IgD-negative memory B cell (primary cell): ENCODE measurements around the gene C11orf52. TPM values are rescaled to one million over a fixed set of nuclear protein-coding genes. Genes with fewer than 3 reads are reported as not detected.

ENCODE experiments used
- H3K27ac Mint-ChIP-seq, 3 donors: one replicate each; pipeline ENCODE4 v1.8.0; 2020 to 2022; ENCODE audit warnings: mild to moderate bottlenecking in 3 of 3, mixed read lengths in 3 of 3, moderate library complexity in 1 of 3
- H3K27me3 Mint-ChIP-seq: one replicate; pipeline ENCODE4 v1.8.0; 2021; ENCODE audit warnings: mixed read lengths
- H3K36me3 Mint-ChIP-seq: one replicate; pipeline ENCODE4 v1.8.0; 2020; ENCODE audit warnings: mild to moderate bottlenecking, mixed read lengths
- H3K4me1 Mint-ChIP-seq, 3 donors: one replicate each; pipeline ENCODE4 v1.8.0; 2020 to 2022; ENCODE audit warnings: mixed read lengths in 3 of 3, mild to moderate bottlenecking in 1 of 3
- H3K4me3 Mint-ChIP-seq, 4 donors: one replicate each; pipeline ENCODE4 v1.8.0; 2020 to 2022; ENCODE audit warnings: mild to moderate bottlenecking in 4 of 4, mixed read lengths in 4 of 4, moderate library complexity in 3 of 4
- H3K9me3 Mint-ChIP-seq, 3 donors: one replicate each; pipeline ENCODE4 v1.8.0; 2020 to 2021; ENCODE audit warnings: mixed read lengths in 3 of 3, mild to moderate bottlenecking in 1 of 3
- polyA plus RNA-seq: library from polyadenylated mRNA; unstranded; fragments of 300-500 nt; fragmentation: Illumina TruSeq; gene quantifications from one replicate; pipeline ENCODE4 v1.2.3, GENCODE V29; 2021

Gene C11orf52
- polyA plus RNA-seq, 1 donor from 2014 or later: not detected

- no peaks in the 10 kb centered on the region for H3K4me1 Mint-ChIP-seq
- H3K27ac Mint-ChIP-seq: no peak overlapping the region
- H3K27me3 Mint-ChIP-seq: no peaks in the 10 kb centered on the region
- H3K4me3 Mint-ChIP-seq: peak overlapping the region in 1 of 4 donors; percentile 70
- H3K9me3 Mint-ChIP-seq: no peaks in the 10 kb centered on the region
- H3K36me3 Mint-ChIP-seq: peaks cover 2% of the 10 kb centered on the region
Observed at GRCh38 chr11:111961389-111962300, 42.9 kb downstream of the C11orf52 start.

- H3K36me3 Mint-ChIP-seq: peaks cover 6% of the 10 kb centered on the region
- H3K27me3 Mint-ChIP-seq: no peaks in the 10 kb centered on the region
- H3K27ac Mint-ChIP-seq: no peak overlapping the region
- no peaks in the 10 kb centered on the region for H3K9me3 Mint-ChIP-seq
- no peak overlapping the region for H3K4me3 Mint-ChIP-seq
- H3K4me1 Mint-ChIP-seq: no peaks in the 10 kb centered on the region
Observed at GRCh38 chr11:111963931-111964340, 45.2 kb downstream of the C11orf52 start.

GRCh38 chr11:111966678-111967077 lies 48.0 kb downstream of the C11orf52 start:
- peaks cover 6% of the 10 kb centered on the region for H3K36me3 Mint-ChIP-seq
- no peaks in the 10 kb centered on the region for H3K4me1 Mint-ChIP-seq
- no peak overlapping the region for H3K27ac Mint-ChIP-seq
- no peak overlapping the region for H3K4me3 Mint-ChIP-seq
- H3K9me3 Mint-ChIP-seq: no peaks in the 10 kb centered on the region
- H3K27me3 Mint-ChIP-seq: peaks cover 2% of the 10 kb centered on the region

GRCh38 chr11:111967649-111968048 lies 48.9 kb downstream of the C11orf52 start:
- Mint-ChIP-seq H3K4me3 (no peak overlapping the region), H3K9me3 (no peaks in the 10 kb centered on the region), H3K4me1 (peaks cover 0 to 3% (median 3%) of the 10 kb centered on the region in 3 donors)

GRCh38 chr11:111969344-111969743 lies 50.6 kb downstream of the C11orf52 start:
- Mint-ChIP-seq H3K36me3 (peaks cover 4% of the 10 kb centered on the region), H3K27ac (no peak overlapping the region), H3K4me1 (peaks cover 0 to 4% (median 3%) of the 10 kb centered on the region in 3 donors), H3K4me3 (no peak overlapping the region), H3K9me3 (no peaks in the 10 kb centered on the region), H3K27me3 (peaks cover 2% of the 10 kb centered on the region)

More at GRCh38 chr11:111967649-111968048, 48.9 kb downstream of the C11orf52 start:
- peaks cover 4% of the 10 kb centered on the region for H3K36me3 Mint-ChIP-seq
- peaks cover 2% of the 10 kb centered on the region for H3K27me3 Mint-ChIP-seq
- H3K27ac Mint-ChIP-seq: no peak overlapping the region

GRCh38 chr11:111974446-111974845 lies 55.7 kb downstream of the C11orf52 start:
- H3K27me3 Mint-ChIP-seq: peaks cover 21% of the 10 kb centered on the region
- H3K9me3 Mint-ChIP-seq: no peaks in the 10 kb centered on the region
- H3K4me1 Mint-ChIP-seq: peaks cover 4 to 11% (median 7%) of the 10 kb centered on the region in 3 donors
- no peak overlapping the region for H3K27ac Mint-ChIP-seq
- H3K4me3 Mint-ChIP-seq: no peak overlapping the region
- no peaks in the 10 kb centered on the region for H3K36me3 Mint-ChIP-seq

- Mint-ChIP-seq H3K36me3 (no peaks in the 10 kb centered on the region), H3K4me1 (peaks cover 4 to 11% (median 7%) of the 10 kb centered on the region in 3 donors), H3K4me3 (no peak overlapping the region), H3K9me3 (no peaks in the 10 kb centered on the region), H3K27me3 (peaks cover 23% of the 10 kb centered on the region), H3K27ac (no peak overlapping the region)
Observed at GRCh38 chr11:111975076-111975806, 56.5 kb downstream of the C11orf52 start.

GRCh38 chr11:111976119-111976766 lies 57.5 kb downstream of the C11orf52 start:
- Mint-ChIP-seq H3K4me1 (peaks cover 4 to 11% (median 7%) of the 10 kb centered on the region in 3 donors), H3K36me3 (peaks cover 1% of the 10 kb centered on the region), H3K9me3 (no peaks in the 10 kb centered on the region), H3K27me3 (peaks cover 23% of the 10 kb centered on the region), H3K27ac (peak overlapping the region in 1 of 3 donors; percentile 29), H3K4me3 (peak overlapping the region; percentile 27 to 73 (median 50))

Other genes with a start within 250 kb of the C11orf52 start
- gene PPP2R1B, start 152.5 kb upstream of the C11orf52 start, polyA plus RNA-seq: 14.9 TPM
- 13.6 TPM for gene ALG9, start 47.3 kb upstream of the C11orf52 start, polyA plus RNA-seq
- gene FDXACB1, start 39.7 kb upstream of the C11orf52 start, polyA plus RNA-seq: 6.8 TPM
- 25.7 TPM for gene CFAP68, start 39.4 kb upstream of the C11orf52 start, polyA plus RNA-seq
- not detected for gene CRYAB, start 7.1 kb upstream of the C11orf52 start, polyA plus RNA-seq
- gene HSPB2, start 6.2 kb upstream of the C11orf52 start, polyA plus RNA-seq: not detected
- gene DIXDC1, start 18.4 kb downstream of the C11orf52 start, polyA plus RNA-seq: 0.34 TPM
- gene DLAT, start 106.5 kb downstream of the C11orf52 start, polyA plus RNA-seq: 27.8 TPM
- gene PIH1D2, start 155.1 kb downstream of the C11orf52 start, polyA plus RNA-seq: not detected
- 18.7 TPM for gene NKAPD1, start 155.4 kb downstream of the C11orf52 start, polyA plus RNA-seq
- gene TIMM8B, start 167.8 kb downstream of the C11orf52 start, polyA plus RNA-seq: 55.9 TPM
- 142 TPM for gene SDHD, start 168.0 kb downstream of the C11orf52 start, polyA plus RNA-seq
- gene IL18, start 245.2 kb downstream of the C11orf52 start, polyA plus RNA-seq: 0.65 TPM
- gene TEX12, start 248.5 kb downstream of the C11orf52 start, polyA plus RNA-seq: 0.20 TPM